ENCODE measurements around the gene ABLIM2.

DNA sequence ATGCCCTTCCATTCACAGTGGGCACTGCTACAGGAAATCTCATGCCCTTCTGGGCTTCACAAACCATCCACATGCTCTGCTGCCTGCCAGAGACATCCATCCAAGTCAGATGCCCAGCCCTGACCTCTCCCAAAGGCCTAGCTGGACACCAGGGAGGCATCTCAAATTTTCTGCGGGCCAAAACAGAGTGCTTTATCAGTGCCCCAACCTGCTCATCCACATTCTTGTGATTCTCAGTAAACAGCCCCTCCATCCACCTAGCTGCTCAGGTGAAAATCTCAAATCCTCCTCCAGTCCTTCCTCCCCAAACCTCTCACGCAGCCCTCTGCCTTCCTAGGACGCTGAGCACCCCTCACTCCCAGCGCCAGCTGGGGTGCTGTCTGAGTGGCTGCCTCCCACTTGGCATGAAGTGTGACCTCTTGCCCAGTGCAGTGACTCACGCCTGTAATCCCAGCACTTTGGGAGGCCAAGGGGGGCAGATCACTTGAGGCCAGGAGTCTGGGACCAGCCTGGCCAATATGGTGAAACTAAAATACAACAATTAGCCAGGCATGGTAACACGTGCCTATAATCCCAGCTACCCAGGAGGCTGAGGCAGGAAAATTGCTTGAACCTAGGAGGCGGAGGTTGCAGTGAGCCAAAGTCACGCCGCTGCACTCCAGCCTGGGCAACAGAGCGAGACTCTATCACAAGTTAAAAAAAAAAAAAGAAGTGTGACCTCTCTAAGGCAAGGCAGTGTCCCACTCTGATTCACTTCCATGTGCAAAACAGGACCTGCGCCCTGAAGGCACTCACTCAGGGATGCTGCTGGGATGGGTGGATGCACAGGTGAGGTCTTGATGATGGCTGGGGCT lies 217.3 kb downstream of the ABLIM2 start:
- TF ChIP-seq, protein P1, sequence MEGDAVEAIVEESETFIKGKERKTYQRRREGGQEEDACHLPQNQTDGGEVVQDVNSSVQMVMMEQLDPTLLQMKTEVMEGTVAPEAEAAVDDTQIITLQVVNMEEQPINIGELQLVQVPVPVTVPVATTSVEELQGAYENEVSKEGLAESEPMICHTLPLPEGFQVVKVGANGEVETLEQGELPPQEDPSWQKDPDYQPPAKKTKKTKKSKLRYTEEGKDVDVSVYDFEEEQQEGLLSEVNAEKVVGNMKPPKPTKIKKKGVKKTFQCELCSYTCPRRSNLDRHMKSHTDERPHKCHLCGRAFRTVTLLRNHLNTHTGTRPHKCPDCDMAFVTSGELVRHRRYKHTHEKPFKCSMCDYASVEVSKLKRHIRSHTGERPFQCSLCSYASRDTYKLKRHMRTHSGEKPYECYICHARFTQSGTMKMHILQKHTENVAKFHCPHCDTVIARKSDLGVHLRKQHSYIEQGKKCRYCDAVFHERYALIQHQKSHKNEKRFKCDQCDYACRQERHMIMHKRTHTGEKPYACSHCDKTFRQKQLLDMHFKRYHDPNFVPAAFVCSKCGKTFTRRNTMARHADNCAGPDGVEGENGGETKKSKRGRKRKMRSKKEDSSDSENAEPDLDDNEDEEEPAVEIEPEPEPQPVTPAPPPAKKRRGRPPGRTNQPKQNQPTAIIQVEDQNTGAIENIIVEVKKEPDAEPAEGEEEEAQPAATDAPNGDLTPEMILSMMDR (conservative IDR thresholded peaks at IDR 0.05 in 1 of 2, IDR thresholded peaks at IDR 0.05 in 1 of 2; ENCODE audit: extremely low read depth in 1 of 2, insufficient read depth in 1 of 2, low read depth in 1 of 2, low read length in 2 of 2), result no peak
- no peak for TF ChIP-seq EZH2 (IDR thresholded peaks at IDR 0.05; ENCODE audit: borderline replicate concordance, low read length)

All from mammary epithelial cell (primary cell).